IMR-90 (cell line): ENCODE data around the gene CD164L2. TPM values are rescaled to one million over a fixed set of nuclear protein-coding genes. Genes with fewer than 3 reads are reported as not detected.

Source experiments
- ATAC-seq: fragments of 200-7000 bp; cut with Tn5 transposase; 2 replicates; pipeline ENCODE4 v1.9.1; 2020; ENCODE audit warnings: low read depth, mild to moderate bottlenecking, moderate library complexity
- BruUV-seq: library from RNA; stranded (reverse); fragments of 400-500 nt; replicated peaks from 2 replicates; lab custom pipeline; 2021; lab: Mats Ljungman, UMichigan
- CTCF ChIA-PET: fragments of 300-600 bp; formaldehyde crosslinking; extraction: SDS; loops from one replicate; lab custom pipeline; 2021; ENCODE audit warnings: antibody characterized with exemption; lab: Yijun Ruan, JAX
- POLR2A ChIA-PET: fragments of 300-600 bp; sonication (Branson Sonifier 250); formaldehyde crosslinking; loops from one replicate; lab custom pipeline; 2022; ENCODE audit warnings: antibody characterized with exemption; ENCODE audit not compliant: unreplicated experiment; lab: Charles Lee
- DNase-seq: peaks from one replicate; pipeline ENCODE4 v3.0.0; 2013
- H2AFZ ChIP-seq: replicated peaks from 2 replicates; pipeline ENCODE3; 2013; ENCODE audit warnings: low read length, mild to moderate bottlenecking; ENCODE audit not compliant: poor library complexity
- H2AK5ac ChIP-seq: 2 replicates; pipeline ENCODE4 v1.6.1; 2013; ENCODE audit warnings: low read depth, low read length, inconsistent platforms
- H2AK9ac ChIP-seq: replicated peaks from 2 replicates; pipeline ENCODE3; 2013; ENCODE audit warnings: mild to moderate bottlenecking, low read depth, low read length, moderate library complexity; ENCODE audit not compliant: poor library complexity
- H2BK120ac ChIP-seq: 2 replicates; pipeline ENCODE4 v1.6.1; 2013; ENCODE audit warnings: low read depth, low read length, inconsistent platforms
- H2BK15ac ChIP-seq: 3 replicates; pipeline ENCODE4 v1.6.1; 2013; ENCODE audit warnings: low read depth, low read length, inconsistent platforms
- H2BK20ac ChIP-seq: 2 replicates; pipeline ENCODE4 v1.6.1; 2013; ENCODE audit warnings: low read depth, mild to moderate bottlenecking, inconsistent platforms, low read length, moderate library complexity
- H2BK5ac ChIP-seq: 2 replicates; pipeline ENCODE4 v1.6.1; 2013; ENCODE audit warnings: mild to moderate bottlenecking, low read depth, low read length, inconsistent platforms; ENCODE audit not compliant: poor library complexity, severe bottlenecking
- H3K14ac ChIP-seq: replicated peaks from 2 replicates; pipeline ENCODE4 v1.6.1; 2013; ENCODE audit warnings: low read depth, low read length, inconsistent platforms
- H3K18ac ChIP-seq: 2 replicates; pipeline ENCODE4 v1.6.1; 2013; ENCODE audit warnings: low read depth, low read length, control low read depth
- H3K23ac ChIP-seq: 2 replicates; pipeline ENCODE4 v1.6.1; 2013; ENCODE audit warnings: low read depth, low read length, inconsistent platforms
- H3K27ac ChIP-seq: 2 replicates; pipeline ENCODE4 v1.5.1; 2013; ENCODE audit warnings: mild to moderate bottlenecking, control low read depth, low read length; ENCODE audit not compliant: insufficient read depth
- H3K27me3 ChIP-seq: 2 replicates; pipeline ENCODE4 v1.6.1; 2013; ENCODE audit warnings: low read length; ENCODE audit not compliant: control insufficient read depth, insufficient read depth
- H3K36me3 ChIP-seq: 2 replicates; pipeline ENCODE4 v1.6.1; 2013; ENCODE audit warnings: low read length, mixed read lengths; ENCODE audit not compliant: control insufficient read depth, insufficient read depth
- H3K4ac ChIP-seq: 2 replicates; pipeline ENCODE4 v1.6.1; 2013; ENCODE audit warnings: low read depth, low read length, inconsistent platforms
- H3K4me1 ChIP-seq: 2 replicates; pipeline ENCODE4 v1.6.1; 2013; ENCODE audit warnings: low read length, mixed read lengths; ENCODE audit not compliant: control insufficient read depth, insufficient read depth
- H3K4me2 ChIP-seq: 2 replicates; pipeline ENCODE4 v1.6.1; 2013; ENCODE audit warnings: low read depth, mild to moderate bottlenecking, control low read depth, low read length, moderate library complexity
- H3K4me3 ChIP-seq: 2 replicates; pipeline ENCODE4 v1.5.1; 2013; ENCODE audit warnings: low read depth, mild to moderate bottlenecking, control low read depth, low read length, moderate library complexity; ENCODE audit not compliant: insufficient read depth
- H3K56ac ChIP-seq: 2 replicates; pipeline ENCODE4 v1.6.1; 2013; ENCODE audit warnings: low read length, inconsistent platforms; ENCODE audit not compliant: insufficient read depth; ENCODE audit errors: extremely low read depth
- H3K79me1 ChIP-seq, 2 experiments: 2 replicates each; pipeline ENCODE4 v1.6.1; 2013; ENCODE audit warnings: low read length in 2 of 2, inconsistent platforms in 1 of 2, low read depth in 1 of 2
- H3K9ac ChIP-seq: 2 replicates; pipeline ENCODE4 v1.6.1; 2013; ENCODE audit warnings: low read depth, low read length, control low read depth
- H3K9me1 ChIP-seq: 2 replicates; pipeline ENCODE4 v1.6.1; 2013; ENCODE audit warnings: low read length, inconsistent platforms; ENCODE audit not compliant: insufficient read depth
- H3K9me3 ChIP-seq: 2 replicates; pipeline ENCODE4 v1.6.1; 2013; ENCODE audit warnings: low read length; ENCODE audit not compliant: control insufficient read depth, insufficient read depth
- H4K20me1 ChIP-seq: 2 replicates; pipeline ENCODE4 v1.6.1; 2013; ENCODE audit warnings: low read length, inconsistent platforms; ENCODE audit not compliant: insufficient read depth
- H4K5ac ChIP-seq: 2 replicates; pipeline ENCODE4 v1.6.1; 2013; ENCODE audit warnings: mild to moderate bottlenecking, low read depth, low read length, control low read depth
- H4K8ac ChIP-seq, 2 experiments: 2 replicates each; pipeline ENCODE4 v1.6.1; 2013; ENCODE audit warnings: low read depth in 2 of 2, low read length in 2 of 2, control low read depth in 1 of 2, inconsistent platforms in 1 of 2
- H4K91ac ChIP-seq: 2 replicates; pipeline ENCODE4 v1.6.1; 2013; ENCODE audit warnings: low read depth, low read length, inconsistent platforms; ENCODE audit not compliant: insufficient read depth
- CEBPB ChIP-seq: IDR thresholded peaks from 2 replicates; pipeline ENCODE4 v1.6.1; 2012; ENCODE audit warnings: low read depth, low read length, improper control_type of control experiment
- MAZ ChIP-seq: IDR thresholded peaks from 2 replicates; pipeline ENCODE4 v1.6.1; 2012; ENCODE audit warnings: low read depth, mild to moderate bottlenecking, low read length, improper control_type of control experiment, moderate library complexity, borderline replicate concordance
- NFE2L2 ChIP-seq: fragments of 150-350 bp; IDR thresholded peaks from 2 replicates; pipeline ENCODE4 v1.6.1; 2016; ENCODE audit warnings: low read depth, mild to moderate bottlenecking, low read length
- RAD21 ChIP-seq: IDR thresholded peaks from 2 replicates; pipeline ENCODE4 v1.6.1; 2012; ENCODE audit warnings: low read length, improper control_type of control experiment
- WGBS, 2 experiments: methylation state at CpG; one replicate each; pipeline versions ENCODE4 v1.1.5 to v1.1.7; 2013; ENCODE audit warnings: missing lambda C conversion rate in 2 of 2; ENCODE audit not compliant: insufficient read length in 1 of 2; ENCODE audit errors: extremely low coverage in 2 of 2; 5-methylcytosine and 5-hydroxymethylcytosine counted together
- dilution Hi-C: fragments of 300-500 bp; cut with HindIII; formaldehyde crosslinking; loops from one replicate; pipeline ENCODE4 v1.14.3; 2018; ENCODE audit warnings: low sequenced_read_pairs; ENCODE audit not compliant: unreplicated experiment
- in situ Hi-C: fragments of 300-500 bp; cut with MboI; formaldehyde crosslinking; loops from 3 replicates; pipeline ENCODE4 v1.14.3; 2019; ENCODE audit warnings: low sequenced_read_pairs, inconsistent platforms, mixed read lengths
- intact Hi-C: fragments of 100-400 bp; cut with micrococcal nuclease; formaldehyde crosslinking; loops from 2 replicates; pipeline ENCODE4 v1.10.0; 2022
- polyA plus RNA-seq, 3 experiments: library from polyadenylated mRNA; depleted of rRNA; stranded (reverse); fragments of >200 nt; gene quantifications; 2 replicates each; pipeline ENCODE4 v1.2.3, GENCODE V29; 2012; ENCODE audit warnings: low replicate concordance in 1 of 3
- total RNA-seq: library from RNA; depleted of rRNA; stranded (reverse); fragments of >200 nt; gene quantifications from 2 replicates; pipeline ENCODE4 v1.2.3, GENCODE V29; 2012

CD164L2 gene
- total and polyA plus RNA-seq, 2 of the 4 experiments (the other 2 are of a cell fraction) = not detected

DNA sequence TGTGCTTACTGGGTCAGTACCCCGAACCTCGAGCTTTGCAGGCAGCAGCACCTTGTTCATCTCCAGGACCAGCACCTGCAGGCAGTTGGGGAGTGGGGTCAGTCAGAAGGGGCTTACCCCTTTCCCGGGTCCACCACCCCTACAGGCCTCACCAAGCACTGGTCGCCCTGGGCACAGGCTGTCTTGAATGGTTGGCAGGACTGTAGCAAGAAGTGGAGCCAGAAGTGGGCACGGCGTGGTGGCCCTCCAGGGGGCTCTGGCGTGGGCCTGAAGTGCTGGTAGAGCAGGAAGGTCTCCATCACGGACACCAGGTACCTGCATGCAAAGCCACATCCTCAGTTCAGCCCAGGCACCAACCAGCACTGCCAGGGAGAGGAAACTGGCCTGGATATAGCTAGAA lies 21.6 kb downstream of the CD164L2 start:
- H3K9me1 ChIP-seq = peaks cover 12% of the 10 kb centered on the region
- intact Hi-C loops (no loop called here), dilution Hi-C loops (no loop called here), in situ Hi-C loops (no loop called here)
- ATAC-seq (no peak), DNase-seq (no peak)
- no peak overlapping the region for H3K27ac ChIP-seq
- no peak overlapping the region for H2BK15ac ChIP-seq
- WGBS, 2 experiments = no CpG with 5 or more reads among the region's 8 CpGs
- POLR2A ChIA-PET = no interaction called here
- H3K9ac ChIP-seq = no peak overlapping the region
- H3K23ac ChIP-seq = no peak overlapping the region
- no peak overlapping the region for H2BK5ac ChIP-seq
- no peak overlapping the region for H3K56ac ChIP-seq
- H2AK5ac ChIP-seq = no peak overlapping the region
- H3K4me3 ChIP-seq = no peak overlapping the region
- no peak overlapping the region for H3K4ac ChIP-seq
- no peaks in the 10 kb centered on the region for H3K9me3 ChIP-seq
- H3K4me2 ChIP-seq = no peak overlapping the region
- H4K8ac ChIP-seq = no peak overlapping the region
- no peak overlapping the region for H4K91ac ChIP-seq
- H3K4me1 ChIP-seq = peaks cover 7% of the 10 kb centered on the region; the same call in 1 of the 2 replicates
- peaks cover 2% of the 10 kb centered on the region; the same call in 1 of the 2 replicates for H4K20me1 ChIP-seq
- H3K18ac ChIP-seq = no peak overlapping the region
- no peak overlapping the region for H3K14ac ChIP-seq
- no peak for TF ChIP-seq MAZ
- TF ChIP-seq NFE2L2 = no peak
- no peak for TF ChIP-seq CEBPB
- TF ChIP-seq RAD21 = no peak
- H4K5ac ChIP-seq = no peak overlapping the region
- no peak overlapping the region for H2AK9ac ChIP-seq
- peaks cover 43% of the 10 kb centered on the region for H3K36me3 ChIP-seq
- CTCF ChIA-PET = no interaction called here
- no peak overlapping the region for H2AFZ ChIP-seq
- H3K27me3 ChIP-seq = no peaks in the 10 kb centered on the region
- no TSS peak for BruUV-seq
- no peak overlapping the region for H2BK120ac ChIP-seq
- no peak overlapping the region for H2BK20ac ChIP-seq
- H3K79me1 ChIP-seq = peaks cover 6 to 13% of the 10 kb centered on the region in 2 experiments; a peak in 3 of 4 replicates
